ENCODE results near the gene PTPN11. TPM values are rescaled to one million over a fixed set of nuclear protein-coding genes. Genes with fewer than 3 reads are reported as not detected.
A peak's percentile ranks its signal among the peaks of the same experiment; 100 is the strongest.

Gene PTPN11
- total RNA-seq, 1 donor from 2014 or later, result 34.4 TPM

DNA sequence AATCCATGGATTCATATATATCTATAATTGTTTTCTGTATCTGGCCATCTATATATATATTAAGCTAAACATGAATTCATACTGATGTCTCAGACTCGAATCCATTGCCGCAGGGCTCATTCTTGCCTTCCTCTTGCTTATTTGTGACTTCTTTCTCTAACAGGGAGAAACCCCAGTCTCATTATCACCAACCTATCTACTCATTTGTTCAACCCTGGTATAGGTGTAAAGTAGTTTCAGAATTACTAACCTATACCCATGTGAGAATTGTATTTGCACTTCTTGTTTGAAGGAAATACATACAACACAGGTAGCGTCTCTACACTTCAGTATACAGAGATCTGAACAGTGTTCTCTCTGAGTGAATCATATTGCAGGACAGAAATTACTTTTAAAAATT, 77.7 kb downstream of the PTPN11 start:
- Histone ChIP-seq H3K27me3 (ENCODE audit: control insufficient read depth in 3 of 3, insufficient read depth in 3 of 3, low read length in 3 of 3) (no peaks in the 10 kb centered on the region), H3K4me3 (ENCODE audit: low read length in 3 of 3) (no peak overlapping the region), H3K36me3 (ENCODE audit: control insufficient read depth in 3 of 3, insufficient read depth in 3 of 3, low read length in 3 of 3) (peaks cover 9 to 18% (median 13%) of the 10 kb centered on the region in 3 donors), H3K9ac (ENCODE audit: low read depth in 1 of 3, low read length in 3 of 3) (no peak overlapping the region), H3K27ac (ENCODE audit: low read depth, low read length) (no peak overlapping the region), H3K4me1 (ENCODE audit: control insufficient read depth in 3 of 3, insufficient read depth in 3 of 3, low read length in 3 of 3) (no peaks in the 10 kb centered on the region), H3K9me3 (ENCODE audit: control insufficient read depth in 3 of 3, low read length in 3 of 3) (no peaks in the 10 kb centered on the region)

DNA sequence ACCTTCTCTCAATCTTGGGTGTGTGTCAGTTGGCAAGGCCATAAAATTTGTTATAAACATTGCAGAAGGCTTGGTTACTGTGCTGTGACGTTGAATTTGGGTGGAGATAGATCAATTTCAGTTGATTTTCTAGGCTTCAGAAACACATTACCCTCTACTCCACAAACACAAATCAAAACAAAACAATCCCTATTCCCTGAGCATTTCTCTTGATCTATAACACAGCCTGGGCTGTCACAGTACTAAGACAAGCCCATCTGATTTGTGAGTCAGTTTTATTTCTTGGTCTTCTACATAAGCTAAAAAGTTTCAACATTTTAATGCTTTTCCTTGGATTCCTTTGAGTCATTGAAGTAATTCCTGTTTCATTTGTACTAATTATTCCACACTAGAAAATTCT, 79.8 kb downstream of the PTPN11 start:
- Histone ChIP-seq H3K27me3 (ENCODE audit: control insufficient read depth in 3 of 3, insufficient read depth in 3 of 3, low read length in 3 of 3) (no peaks in the 10 kb centered on the region), H3K9me3 (ENCODE audit: control insufficient read depth in 3 of 3, low read length in 3 of 3) (no peaks in the 10 kb centered on the region), H3K36me3 (ENCODE audit: control insufficient read depth in 3 of 3, insufficient read depth in 3 of 3, low read length in 3 of 3) (peaks cover 13 to 18% (median 17%) of the 10 kb centered on the region in 3 donors), H3K27ac (ENCODE audit: low read depth, low read length) (no peak overlapping the region), H3K9ac (ENCODE audit: low read depth in 1 of 3, low read length in 3 of 3) (no peak overlapping the region), H3K4me1 (ENCODE audit: control insufficient read depth in 3 of 3, insufficient read depth in 3 of 3, low read length in 3 of 3) (peaks cover 0 to 2% (median 0%) of the 10 kb centered on the region in 3 donors), H3K4me3 (ENCODE audit: low read length in 3 of 3) (no peak overlapping the region)

DNA sequence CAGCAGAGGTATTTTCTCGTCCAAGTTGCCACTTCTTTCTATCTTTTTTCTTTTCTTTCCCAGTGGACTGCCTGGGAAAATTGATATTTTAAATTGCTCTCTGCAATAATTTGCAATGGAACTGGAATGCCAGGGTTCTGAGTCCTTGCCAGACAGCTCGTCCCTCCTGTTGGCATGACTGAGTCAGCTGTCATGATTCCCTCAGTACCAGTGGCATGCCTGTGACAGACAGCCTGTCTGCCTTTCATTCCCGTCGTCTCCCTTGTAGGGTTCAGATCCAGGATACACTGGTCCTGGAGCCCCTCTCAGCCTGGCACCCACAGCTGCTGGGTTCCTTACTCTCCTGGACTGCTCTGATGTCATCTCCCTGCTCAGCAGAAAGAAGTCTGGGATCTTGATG, 84.8 kb downstream of the PTPN11 start:
- Histone ChIP-seq H3K36me3 (ENCODE audit: control insufficient read depth in 3 of 3, insufficient read depth in 3 of 3, low read length in 3 of 3) (peaks cover 32 to 40% (median 39%) of the 10 kb centered on the region in 3 donors), H3K27ac (ENCODE audit: low read depth, low read length) (no peak overlapping the region), H3K27me3 (ENCODE audit: control insufficient read depth in 3 of 3, insufficient read depth in 3 of 3, low read length in 3 of 3) (no peaks in the 10 kb centered on the region), H3K9me3 (ENCODE audit: control insufficient read depth in 3 of 3, low read length in 3 of 3) (no peaks in the 10 kb centered on the region), H3K9ac (ENCODE audit: low read depth in 1 of 3, low read length in 3 of 3) (peak overlapping the region in 1 of 3 donors; percentile 47), H3K4me3 (ENCODE audit: low read length in 3 of 3) (no peak overlapping the region), H3K4me1 (ENCODE audit: control insufficient read depth in 3 of 3, insufficient read depth in 3 of 3, low read length in 3 of 3) (peaks cover 0 to 4% (median 2%) of the 10 kb centered on the region in 3 donors)

DNA sequence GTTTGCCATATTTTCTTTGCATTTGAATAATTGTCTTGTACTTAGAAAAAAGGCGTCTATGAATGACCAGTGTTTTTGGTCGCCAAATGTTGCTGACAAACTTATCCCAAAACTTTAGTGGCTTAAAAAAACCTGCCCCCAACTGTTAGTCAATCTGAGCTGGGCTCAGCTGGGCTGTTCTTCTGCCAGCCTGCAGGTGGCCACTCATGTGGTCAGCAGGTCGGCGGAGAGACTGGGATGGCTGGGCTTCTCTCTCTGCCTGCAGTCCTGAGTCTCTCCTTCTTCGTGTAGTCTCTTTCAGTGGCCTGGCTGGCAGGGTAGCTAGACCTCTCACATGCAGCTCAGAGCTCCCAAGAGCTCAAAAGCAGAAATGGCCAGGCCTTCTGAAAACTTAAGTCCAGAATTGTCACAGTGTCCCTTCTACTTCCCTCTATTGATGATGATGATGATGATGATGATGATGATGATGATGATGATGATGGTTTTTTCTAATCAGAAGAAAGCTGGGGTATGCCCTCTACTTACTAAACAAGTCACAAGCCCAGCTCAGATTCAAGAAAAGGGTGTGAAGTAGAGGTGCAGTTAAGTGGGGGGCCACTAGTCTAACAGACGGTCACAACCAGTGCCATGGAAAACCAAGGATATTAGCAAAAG, 87.9 kb downstream of the PTPN11 start:
- Histone ChIP-seq H3K4me1 (ENCODE audit: control insufficient read depth in 3 of 3, insufficient read depth in 3 of 3, low read length in 3 of 3) (peaks cover 0 to 4% (median 2%) of the 10 kb centered on the region in 3 donors), H3K27ac (ENCODE audit: low read depth, low read length) (no peak overlapping the region), H3K4me3 (ENCODE audit: low read length in 3 of 3) (no peak overlapping the region), H3K36me3 (ENCODE audit: control insufficient read depth in 3 of 3, insufficient read depth in 3 of 3, low read length in 3 of 3) (peaks cover 31 to 36% (median 32%) of the 10 kb centered on the region in 3 donors), H3K9me3 (ENCODE audit: control insufficient read depth in 3 of 3, low read length in 3 of 3) (no peaks in the 10 kb centered on the region), H3K9ac (ENCODE audit: low read depth in 1 of 3, low read length in 3 of 3) (no peak overlapping the region), H3K27me3 (ENCODE audit: control insufficient read depth in 3 of 3, insufficient read depth in 3 of 3, low read length in 3 of 3) (no peaks in the 10 kb centered on the region)

DNA sequence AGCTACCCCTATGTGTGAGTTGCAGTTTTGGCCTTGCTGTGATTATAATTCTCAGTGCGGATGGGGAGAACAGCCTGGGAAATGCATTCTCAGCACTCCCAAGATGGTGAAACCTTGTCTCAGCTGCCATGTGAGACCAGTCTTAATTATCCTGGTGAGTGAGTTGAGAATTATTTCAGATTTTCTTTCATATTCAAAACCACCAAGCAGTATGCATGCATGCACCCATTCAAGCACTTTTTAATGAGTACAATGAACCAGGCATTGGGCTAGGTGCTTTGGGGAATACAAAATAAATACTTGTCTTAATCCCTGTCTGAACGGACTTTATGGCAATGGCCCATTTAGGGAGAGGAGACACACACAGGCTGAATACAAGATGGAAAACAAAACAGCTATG, 94.7 kb downstream of the PTPN11 start:
- peaks cover 0 to 2% (median 0%) of the 10 kb centered on the region in 3 donors for H3K36me3 ChIP-seq (ENCODE audit: control insufficient read depth in 3 of 3, insufficient read depth in 3 of 3, low read length in 3 of 3)
- no peak overlapping the region for H3K9ac ChIP-seq (ENCODE audit: low read depth in 1 of 3, low read length in 3 of 3)
- peaks cover 0 to 2% (median 0%) of the 10 kb centered on the region in 3 donors for H3K4me1 ChIP-seq (ENCODE audit: control insufficient read depth in 3 of 3, insufficient read depth in 3 of 3, low read length in 3 of 3)
- no peak overlapping the region for H3K4me3 ChIP-seq (ENCODE audit: low read length in 3 of 3)
- H3K27me3 ChIP-seq (ENCODE audit: control insufficient read depth in 3 of 3, insufficient read depth in 3 of 3, low read length in 3 of 3), result no peaks in the 10 kb centered on the region
- H3K9me3 ChIP-seq (ENCODE audit: control insufficient read depth in 3 of 3, low read length in 3 of 3), result no peaks in the 10 kb centered on the region
- H3K27ac ChIP-seq (ENCODE audit: low read depth, low read length), result no peak overlapping the region

DNA sequence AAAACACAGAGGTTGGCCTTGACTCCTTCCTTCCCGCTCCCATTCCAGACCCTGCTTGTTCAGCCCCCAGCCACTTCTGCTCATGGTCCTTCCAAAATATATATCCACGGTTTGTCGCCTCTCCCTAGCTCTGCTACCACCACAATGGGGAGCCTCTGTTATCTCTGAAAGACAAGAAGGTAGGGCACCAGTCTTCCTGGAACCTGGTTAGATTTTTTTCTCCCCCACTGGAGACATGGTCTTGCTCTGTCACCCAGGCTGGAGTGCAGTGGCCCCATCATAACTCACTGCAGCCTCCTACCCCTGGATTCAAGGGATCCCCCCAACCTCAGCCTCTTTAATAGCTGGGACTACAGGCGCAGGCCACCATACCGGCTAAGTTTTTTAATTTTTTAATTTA, 95.7 kb downstream of the PTPN11 start:
- Histone ChIP-seq H3K27ac (ENCODE audit: low read depth, low read length) (no peak overlapping the region), H3K36me3 (ENCODE audit: control insufficient read depth in 3 of 3, insufficient read depth in 3 of 3, low read length in 3 of 3) (peaks cover 0 to 2% (median 0%) of the 10 kb centered on the region in 3 donors), H3K27me3 (ENCODE audit: control insufficient read depth in 3 of 3, insufficient read depth in 3 of 3, low read length in 3 of 3) (no peaks in the 10 kb centered on the region), H3K9me3 (ENCODE audit: control insufficient read depth in 3 of 3, low read length in 3 of 3) (no peaks in the 10 kb centered on the region), H3K4me3 (ENCODE audit: low read length in 3 of 3) (no peak overlapping the region), H3K4me1 (ENCODE audit: control insufficient read depth in 3 of 3, insufficient read depth in 3 of 3, low read length in 3 of 3) (peaks cover 0 to 2% (median 0%) of the 10 kb centered on the region in 3 donors), H3K9ac (ENCODE audit: low read depth in 1 of 3, low read length in 3 of 3) (no peak overlapping the region)

DNA sequence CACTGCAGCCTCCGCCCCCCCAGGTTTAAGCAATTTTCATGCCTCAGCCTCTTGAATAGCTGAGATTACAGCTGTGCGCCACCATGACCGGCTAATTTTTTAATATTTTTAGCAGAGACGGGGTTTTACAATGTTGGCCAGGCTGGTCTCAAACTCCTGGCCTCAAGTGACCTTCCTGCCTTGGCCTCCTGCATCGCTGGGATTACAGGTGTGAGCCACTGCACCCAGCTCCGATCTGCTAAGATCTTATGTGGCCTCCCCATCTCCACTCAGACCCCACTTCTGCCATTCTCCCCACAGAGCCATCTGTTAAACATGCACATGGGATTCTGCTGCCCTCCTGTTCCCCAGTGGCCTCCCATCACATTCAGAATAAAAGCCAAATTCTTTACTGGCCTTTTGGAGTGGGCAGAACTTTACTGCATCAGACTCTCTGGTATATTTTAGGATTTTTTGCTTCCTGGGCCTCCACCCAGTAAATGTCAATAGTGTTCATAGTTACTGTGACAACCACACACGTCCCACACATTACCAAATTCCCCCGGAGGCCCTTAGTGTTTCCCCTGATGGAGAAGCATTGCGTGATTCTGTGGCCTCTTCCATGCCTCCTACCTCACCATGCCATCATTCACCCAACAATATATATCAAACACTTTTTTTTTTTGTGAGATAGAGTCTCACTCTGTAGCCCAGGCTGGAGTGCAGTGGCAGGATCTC, 96.3 kb downstream of the PTPN11 start:
- no peaks in the 10 kb centered on the region for H3K27me3 ChIP-seq (ENCODE audit: control insufficient read depth in 3 of 3, insufficient read depth in 3 of 3, low read length in 3 of 3)
- no peak overlapping the region for H3K4me3 ChIP-seq (ENCODE audit: low read length in 3 of 3)
- peaks cover 0 to 2% (median 0%) of the 10 kb centered on the region in 3 donors for H3K36me3 ChIP-seq (ENCODE audit: control insufficient read depth in 3 of 3, insufficient read depth in 3 of 3, low read length in 3 of 3)
- no peak overlapping the region for H3K9ac ChIP-seq (ENCODE audit: low read depth in 1 of 3, low read length in 3 of 3)
- H3K4me1 ChIP-seq (ENCODE audit: control insufficient read depth in 3 of 3, insufficient read depth in 3 of 3, low read length in 3 of 3), result peaks cover 0 to 2% (median 0%) of the 10 kb centered on the region in 3 donors
- no peaks in the 10 kb centered on the region for H3K9me3 ChIP-seq (ENCODE audit: control insufficient read depth in 3 of 3, low read length in 3 of 3)
- no peak overlapping the region for H3K27ac ChIP-seq (ENCODE audit: low read depth, low read length)

DNA sequence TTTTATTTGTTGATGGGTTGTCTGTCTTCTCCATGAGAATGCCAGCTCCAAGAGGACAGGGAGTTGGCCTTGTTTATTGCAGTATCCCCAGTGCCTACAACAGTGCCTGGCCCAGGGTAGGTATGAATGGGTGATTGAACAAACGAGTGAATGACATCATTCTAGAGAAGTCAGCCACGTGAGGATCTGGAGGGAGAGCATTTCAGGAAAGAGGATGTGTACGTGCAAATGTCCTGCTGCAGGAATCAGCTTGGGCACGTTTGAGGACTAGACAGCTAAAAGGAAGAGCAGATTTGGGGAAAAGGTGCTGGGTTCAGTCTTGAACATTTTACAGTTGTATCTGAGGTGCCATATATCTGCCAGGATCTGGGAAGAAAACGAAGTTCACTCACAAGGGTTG, 97.1 kb downstream of the PTPN11 start:
- no peaks in the 10 kb centered on the region for H3K9me3 ChIP-seq (ENCODE audit: control insufficient read depth in 3 of 3, low read length in 3 of 3)
- peaks cover 0 to 2% (median 0%) of the 10 kb centered on the region in 3 donors for H3K4me1 ChIP-seq (ENCODE audit: control insufficient read depth in 3 of 3, insufficient read depth in 3 of 3, low read length in 3 of 3)
- no peaks in the 10 kb centered on the region for H3K27me3 ChIP-seq (ENCODE audit: control insufficient read depth in 3 of 3, insufficient read depth in 3 of 3, low read length in 3 of 3)
- no peak overlapping the region for H3K4me3 ChIP-seq (ENCODE audit: low read length in 3 of 3)
- no peak overlapping the region for H3K27ac ChIP-seq (ENCODE audit: low read depth, low read length)
- no peak overlapping the region for H3K9ac ChIP-seq (ENCODE audit: low read depth in 1 of 3, low read length in 3 of 3)
- peaks cover 0 to 2% (median 0%) of the 10 kb centered on the region in 3 donors for H3K36me3 ChIP-seq (ENCODE audit: control insufficient read depth in 3 of 3, insufficient read depth in 3 of 3, low read length in 3 of 3)

DNA sequence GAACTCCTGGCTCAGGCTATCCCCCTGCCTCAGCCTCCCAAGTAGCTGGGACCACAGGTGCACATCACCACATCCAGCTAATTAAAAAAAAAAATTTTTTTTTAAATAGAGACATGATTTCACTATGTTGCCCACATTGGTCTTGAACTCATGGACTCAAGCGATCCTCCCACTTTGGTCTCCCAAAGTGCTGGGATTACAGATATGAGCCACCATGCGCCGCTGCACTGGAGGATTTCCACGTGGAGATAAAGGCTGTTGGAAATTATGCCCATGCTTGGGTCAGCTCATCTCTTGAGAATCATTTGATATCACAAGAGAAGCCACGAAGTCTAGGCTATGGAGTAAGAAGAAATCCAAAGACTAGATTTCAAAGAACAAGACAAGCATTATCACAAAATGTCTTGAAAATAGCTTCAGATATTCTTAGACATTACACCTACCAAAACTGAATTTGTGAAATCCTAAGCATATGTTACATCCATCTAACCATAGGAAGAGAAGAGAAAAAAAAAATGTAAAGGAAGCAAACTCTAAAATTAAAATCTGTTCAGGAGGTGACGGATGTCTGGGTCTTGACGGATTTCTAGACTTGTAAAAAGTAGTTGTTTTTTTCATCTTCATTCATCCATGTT, 99.1 kb downstream of the PTPN11 start:
- Histone ChIP-seq H3K27me3 (ENCODE audit: control insufficient read depth in 3 of 3, insufficient read depth in 3 of 3, low read length in 3 of 3) (no peaks in the 10 kb centered on the region), H3K4me1 (ENCODE audit: control insufficient read depth in 3 of 3, insufficient read depth in 3 of 3, low read length in 3 of 3) (peaks cover 0 to 2% (median 0%) of the 10 kb centered on the region in 3 donors), H3K27ac (ENCODE audit: low read depth, low read length) (no peak overlapping the region), H3K9me3 (ENCODE audit: control insufficient read depth in 3 of 3, low read length in 3 of 3) (no peaks in the 10 kb centered on the region), H3K4me3 (ENCODE audit: low read length in 3 of 3) (no peak overlapping the region), H3K36me3 (ENCODE audit: control insufficient read depth in 3 of 3, insufficient read depth in 3 of 3, low read length in 3 of 3) (no peaks in the 10 kb centered on the region), H3K9ac (ENCODE audit: low read depth in 1 of 3, low read length in 3 of 3) (no peak overlapping the region)

DNA sequence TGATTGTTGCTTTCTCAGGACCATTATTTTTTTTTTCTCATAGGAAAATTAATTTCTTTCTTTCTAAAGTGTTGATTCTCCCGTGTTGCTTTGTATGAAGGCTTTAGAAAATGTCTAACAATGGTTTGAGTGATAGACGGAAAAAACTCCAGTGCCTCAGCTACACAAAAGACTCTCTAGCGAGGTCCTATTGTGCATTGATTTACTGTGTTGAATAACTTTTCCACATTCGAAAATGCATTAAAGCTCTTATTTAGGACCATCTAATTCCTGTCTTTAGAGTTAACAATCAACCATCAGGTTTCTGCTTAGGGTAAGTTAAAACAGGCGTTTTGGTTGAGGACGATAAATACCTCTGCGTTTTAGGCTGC, 99.6 kb downstream of the PTPN11 start:
- no peak overlapping the region for H3K27ac ChIP-seq (ENCODE audit: low read depth, low read length)
- no peaks in the 10 kb centered on the region for H3K9me3 ChIP-seq (ENCODE audit: control insufficient read depth in 3 of 3, low read length in 3 of 3)
- no peaks in the 10 kb centered on the region for H3K36me3 ChIP-seq (ENCODE audit: control insufficient read depth in 3 of 3, insufficient read depth in 3 of 3, low read length in 3 of 3)
- H3K4me1 ChIP-seq (ENCODE audit: control insufficient read depth in 3 of 3, insufficient read depth in 3 of 3, low read length in 3 of 3), result peaks cover 0 to 2% (median 0%) of the 10 kb centered on the region in 3 donors
- H3K4me3 ChIP-seq (ENCODE audit: low read length in 3 of 3), result no peak overlapping the region
- no peak overlapping the region for H3K9ac ChIP-seq (ENCODE audit: low read depth in 1 of 3, low read length in 3 of 3)
- H3K27me3 ChIP-seq (ENCODE audit: control insufficient read depth in 3 of 3, insufficient read depth in 3 of 3, low read length in 3 of 3), result no peaks in the 10 kb centered on the region

Measured in skeletal muscle tissue (tissue), 4 donors.